Testis (tissue), 3 donors: Measurements from ENCODE around the gene NUDT1. TPM values are rescaled to one million over a fixed set of nuclear protein-coding genes. Genes with fewer than 3 reads are reported as not detected.

Experiments
- DNase-seq: peaks from one replicate; pipeline ENCODE4 v3.0.0-alpha.2; 2019
- H3K27ac ChIP-seq, 2 donors: fragments of 200-600 bp; sonication (generic); one replicate each; pipeline ENCODE4 v1.5.1; 2019
- H3K27me3 ChIP-seq: fragments of 200-600 bp; sonication (generic); one replicate; pipeline ENCODE4 v1.5.1; 2019
- H3K36me3 ChIP-seq: fragments of 200-600 bp; sonication (generic); one replicate; pipeline ENCODE4 v1.5.1; 2017; ENCODE audit warnings: low read depth; ENCODE audit errors: missing control alignments
- H3K4me1 ChIP-seq: fragments of 200-600 bp; sonication (generic); one replicate; pipeline ENCODE4 v1.5.1; 2019
- H3K4me3 ChIP-seq, 2 donors: fragments of 200-600 bp; sonication (generic); one replicate each; pipeline ENCODE4 v1.5.1; 2017 to 2019
- H3K9me3 ChIP-seq: fragments of 200-600 bp; sonication (generic); one replicate; pipeline ENCODE4 v1.5.1; 2017
- CTCF ChIP-seq, 3 experiments: fragments of 450-650 bp in 2 of 3; fragments of 200-600 bp in 1 of 3; sonication (generic) in 1 of 3; IDR thresholded peaks; one replicate each; pipeline ENCODE4 v1.5.1; 2016 to 2019; ENCODE audit warnings: antibody characterized with exemption in 3 of 3, mild to moderate bottlenecking in 2 of 3, moderate library complexity in 1 of 3
- POLR2A ChIP-seq: fragments of 450-650 bp; IDR thresholded peaks from one replicate; pipeline ENCODE4 v1.6.1; 2017; ENCODE audit warnings: antibody characterized with exemption, mild to moderate bottlenecking, moderate library complexity
- WGBS, 2 donors: methylation state at CpG; one replicate each; pipeline ENCODE4 v1.1.5; 2018; 5-methylcytosine and 5-hydroxymethylcytosine counted together
- intact Hi-C: fragments of 100-400 bp; cut with DNase I; formaldehyde crosslinking; loops from one replicate; pipeline ENCODE4 v1.15.1; 2023; ENCODE audit warnings: low total_unique reads
- polyA plus RNA-seq: library from polyadenylated mRNA; stranded (reverse); fragments of 350-450 nt; fragmentation: Illumina TruSeq; extraction: RNeasy Lipid Tissue Mini Kit (QIAGEN cat#74804); gene quantifications from one replicate; pipeline ENCODE4 v1.2.3, GENCODE V29; 2014; ENCODE audit warnings: low read depth, low replicate concordance; ENCODE audit not compliant: insufficient read depth
- total RNA-seq, 2 donors: library from RNA; depleted of rRNA; stranded (reverse); fragments of >200 nt; gene quantifications; one replicate each; pipeline ENCODE4 v1.2.3, GENCODE V29; 2016

NUDT1 gene
- total and polyA plus RNA-seq, 3 donors from 2014 or later = 27.5 to 68.0 (median 39.4) TPM

- H3K4me1 ChIP-seq = peaks cover 11% of the 10 kb centered on the region
- no peak overlapping the region for H3K4me3 ChIP-seq
- H3K36me3 ChIP-seq = no peaks in the 10 kb centered on the region
- WGBS, 2 donors = 62 to 66% methylated on average over 3 of the region's 3 CpGs
- H3K27ac ChIP-seq = no peak overlapping the region
- TF ChIP-seq POLR2A = no peak
- no peak for TF ChIP-seq CTCF (IDR thresholded peaks at IDR 0.05)
- H3K9me3 ChIP-seq = no peaks in the 10 kb centered on the region
- no peak for DNase-seq
- intact Hi-C loops = no loop called here
- H3K27me3 ChIP-seq = no peaks in the 10 kb centered on the region
Measured at GRCh38 chr7:2233926-2234325, 8.1 kb upstream of the NUDT1 start.

- Histone ChIP-seq H3K4me3 (no peak overlapping the region), H3K27me3 (no peaks in the 10 kb centered on the region), H3K9me3 (no peaks in the 10 kb centered on the region), H3K27ac (peak overlapping the region in 1 of 2 donors; percentile 63), H3K4me1 (peaks cover 12% of the 10 kb centered on the region), H3K36me3 (no peaks in the 10 kb centered on the region)
- 81 to 88% methylated on average over 12 of the region's 12 CpGs for WGBS, 2 donors
- peak; percentile 49 for DNase-seq
- TF ChIP-seq POLR2A (no peak), CTCF (IDR thresholded peaks at IDR 0.05) (no peak)
- intact Hi-C loops = no loop called here
Measured at GRCh38 chr7:2237109-2237602, 4.9 kb upstream of the NUDT1 start.

GRCh38 chr7:2239242-2239641 lies 2.8 kb upstream of the NUDT1 start:
- WGBS, 2 donors = 93 to 95% methylated on average over 16 to 17 of the region's 17 CpGs
- Histone ChIP-seq H3K27me3 (no peaks in the 10 kb centered on the region), H3K36me3 (no peaks in the 10 kb centered on the region), H3K4me3 (no peak overlapping the region), H3K4me1 (peaks cover 13% of the 10 kb centered on the region), H3K27ac (no peak overlapping the region), H3K9me3 (no peaks in the 10 kb centered on the region)
- intact Hi-C loops = no loop called here
- no peak for DNase-seq
- TF ChIP-seq POLR2A = no peak
- TF ChIP-seq CTCF (IDR thresholded peaks at IDR 0.05) = no peak

GRCh38 chr7:2242541-2243429 lies 759 bp downstream of the NUDT1 start:
- WGBS, 2 donors = 23 to 27% methylated on average over 16 to 21 of the region's 21 CpGs
- Histone ChIP-seq H3K27me3 (no peaks in the 10 kb centered on the region), H3K27ac (no peak overlapping the region), H3K4me3 (peak overlapping the region; percentile 87 to 92), H3K9me3 (no peaks in the 10 kb centered on the region), H3K4me1 (peaks cover 13% of the 10 kb centered on the region), H3K36me3 (no peaks in the 10 kb centered on the region)
- intact Hi-C loops = no loop called here
- no peak for DNase-seq
- no peak for TF ChIP-seq CTCF (IDR thresholded peaks at IDR 0.05)
- no peak for TF ChIP-seq POLR2A
